GM18867 (cell line): ENCODE measurements around the gene SPANXD.
"Not testable (repeated sequence)": the region's sequence is repeated elsewhere in the genome, so short reads cannot be mapped to it uniquely, and the experiment has no call there.

Experiments
- ATAC-seq: cut with Tn5 transposase; IDR thresholded peaks from one replicate; pipeline ENCODE4 v1.9.1; 2021; ENCODE audit warnings: mild to moderate bottlenecking, moderate library complexity; ENCODE audit not compliant: unreplicated experiment

SPANXD gene

GRCh38 chrX:141698639-141699038, at the start of gene SPANXD:
SPANXD (minus strand) TSS chrX:141698739; CDS start chrX:141698405, 334 bp downstream.
- not testable (repeated sequence) for ATAC-seq

GRCh38 chrX:141742666-141743065, 44.1 kb upstream of the SPANXD start:
- no peak for ATAC-seq

- no peak for ATAC-seq
Measured at GRCh38 chrX:141736656-141737055, 38.1 kb upstream of the SPANXD start.

- no peak for ATAC-seq
Measured at GRCh38 chrX:141733371-141733770, 34.8 kb upstream of the SPANXD start.

GRCh38 chrX:141732031-141732430, 33.5 kb upstream of the SPANXD start:
- ATAC-seq: no peak

- ATAC-seq: no peak
Measured at GRCh38 chrX:141724186-141724585, 25.6 kb upstream of the SPANXD start.

- ATAC-seq: no peak
Measured at GRCh38 chrX:141714680-141715079, 16.1 kb upstream of the SPANXD start.

GRCh38 chrX:141701072-141701471, 2.5 kb upstream of the SPANXD start:
- no peak for ATAC-seq

- no peak for ATAC-seq
Measured at GRCh38 chrX:141673946-141674345, 24.6 kb downstream of the SPANXD start.

GRCh38 chrX:141669689-141670088, 28.9 kb downstream of the SPANXD start:
- ATAC-seq: no peak

GRCh38 chrX:141668371-141668770, 30.2 kb downstream of the SPANXD start:
- no peak for ATAC-seq

- no peak for ATAC-seq
Measured at GRCh38 chrX:141662781-141663180, 35.8 kb downstream of the SPANXD start.

- ATAC-seq: no peak
Measured at GRCh38 chrX:141652286-141652685, 46.3 kb downstream of the SPANXD start.
